ENCODE measurements around the gene LIMCH1.
A peak's percentile ranks its signal among the peaks of the same experiment; 100 is the strongest.
"Not testable (repeated sequence)": the region's sequence is repeated elsewhere in the genome, so short reads cannot be mapped to it uniquely, and the experiment has no call there.

The LIMCH1 gene

GRCh38 chr4:41686893-41687292, 148.9 kb downstream of the LIMCH1 start:
- DNase-seq (ENCODE audit: low spot score) = no peak

GRCh38 chr4:41687971-41688370, 150.0 kb downstream of the LIMCH1 start:
- no peak for DNase-seq (ENCODE audit: low spot score)

GRCh38 chr4:41692717-41693345, 154.9 kb downstream of the LIMCH1 start:
- DNase-seq (ENCODE audit: low spot score) = peak; percentile 30

GRCh38 chr4:41693629-41694028, 155.7 kb downstream of the LIMCH1 start:
- no peak for DNase-seq (ENCODE audit: low spot score)

DNA sequence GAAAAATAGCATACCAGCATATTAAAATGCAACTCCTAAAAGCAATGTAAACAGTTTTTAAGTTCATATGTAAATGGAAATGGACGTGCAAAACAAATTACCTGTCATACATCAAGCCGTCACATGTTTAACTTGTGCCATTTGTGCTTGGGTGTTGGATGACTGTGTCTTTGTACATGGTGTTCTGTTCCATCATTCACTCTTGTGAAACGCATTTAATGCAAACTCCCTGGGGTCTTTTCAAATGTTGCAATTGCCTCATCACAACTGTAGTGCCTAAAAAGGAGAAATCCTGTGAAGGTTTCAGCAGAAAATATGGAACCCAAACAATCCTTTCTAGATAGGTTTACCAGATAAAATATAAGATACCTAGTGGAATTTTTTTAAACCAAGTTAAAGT, 158.2 kb downstream of the LIMCH1 start:
- no peak for DNase-seq (ENCODE audit: low spot score)

- DNase-seq (ENCODE audit: low spot score) = no peak
Measured at GRCh38 chr4:41696763-41697162, 158.8 kb downstream of the LIMCH1 start.

DNA sequence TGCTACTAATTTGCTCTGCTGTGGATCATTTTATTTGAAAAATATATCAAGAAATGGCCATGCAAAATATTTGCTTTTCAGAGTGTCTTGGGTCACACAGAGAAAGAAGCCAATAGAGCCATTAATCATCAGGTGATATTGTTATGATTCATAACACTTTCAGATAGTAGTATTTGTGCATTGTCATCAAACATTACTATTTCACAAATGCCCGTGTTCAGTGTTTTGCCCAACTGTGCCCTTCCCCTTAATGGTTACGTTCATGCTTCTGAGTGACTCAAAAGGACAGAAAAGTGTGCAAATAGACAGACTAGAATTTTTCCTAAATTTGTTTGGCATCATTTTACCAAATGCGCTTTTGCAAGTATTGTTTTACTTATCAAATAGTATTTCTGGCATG, 164.0 kb downstream of the LIMCH1 start:
- DNase-seq (ENCODE audit: low spot score) = no peak

- no peak for DNase-seq (ENCODE audit: low spot score)
Measured at GRCh38 chr4:41702770-41703169, 164.8 kb downstream of the LIMCH1 start.

DNA sequence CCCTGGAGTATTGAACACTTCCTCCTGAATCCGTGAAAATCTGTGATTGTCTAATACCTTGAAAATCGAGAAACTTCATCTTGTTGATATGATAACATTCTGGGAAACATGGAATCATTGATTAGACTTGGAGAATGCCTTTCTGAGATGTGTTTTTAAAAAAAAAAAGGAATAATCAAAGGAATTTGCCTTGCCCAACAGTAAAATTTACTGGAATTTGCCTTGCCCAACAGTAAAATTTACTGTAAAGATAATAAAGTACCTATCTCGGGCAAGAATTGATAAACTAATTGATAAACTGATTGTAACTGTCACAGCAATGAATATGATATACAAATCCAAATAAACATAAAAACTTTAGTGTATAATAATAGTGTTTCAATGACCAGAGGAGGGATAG, 165.8 kb downstream of the LIMCH1 start:
- no peak for DNase-seq (ENCODE audit: low spot score)

DNA sequence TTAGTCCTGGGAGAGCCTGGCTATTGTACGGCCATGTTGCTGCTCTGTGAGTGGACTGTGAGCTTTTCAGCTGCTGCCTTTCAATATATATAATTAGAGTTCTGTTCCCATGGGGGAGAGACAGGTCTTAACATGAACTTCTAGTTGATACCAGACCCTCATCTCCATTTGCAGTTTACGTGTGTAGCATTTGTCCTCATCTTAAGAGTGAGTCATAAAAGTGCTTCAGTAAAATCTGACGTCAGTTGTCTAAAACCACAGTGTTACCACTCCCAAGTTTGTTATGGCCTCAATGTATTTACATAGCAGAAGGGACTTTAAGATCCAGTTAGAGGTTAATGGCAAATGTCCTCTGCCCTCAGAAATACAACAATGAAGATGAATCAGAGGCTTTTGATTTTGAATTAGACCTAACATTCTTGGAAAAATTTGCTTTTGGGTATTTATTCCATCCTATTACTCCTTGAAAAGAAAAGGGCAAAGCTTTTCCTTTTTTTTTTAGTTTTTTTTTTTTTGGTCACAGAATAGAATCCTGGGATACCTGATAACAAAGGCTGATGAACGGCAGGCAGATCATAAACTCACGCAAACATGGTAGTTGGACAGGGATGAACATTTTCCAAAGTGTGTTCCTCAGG, 172.0 kb downstream of the LIMCH1 start:
- DNase-seq (ENCODE audit: low spot score) = no peak

GRCh38 chr4:41711654-41712053, 173.7 kb downstream of the LIMCH1 start:
- DNase-seq (ENCODE audit: low spot score) = not testable (repeated sequence)

DNA sequence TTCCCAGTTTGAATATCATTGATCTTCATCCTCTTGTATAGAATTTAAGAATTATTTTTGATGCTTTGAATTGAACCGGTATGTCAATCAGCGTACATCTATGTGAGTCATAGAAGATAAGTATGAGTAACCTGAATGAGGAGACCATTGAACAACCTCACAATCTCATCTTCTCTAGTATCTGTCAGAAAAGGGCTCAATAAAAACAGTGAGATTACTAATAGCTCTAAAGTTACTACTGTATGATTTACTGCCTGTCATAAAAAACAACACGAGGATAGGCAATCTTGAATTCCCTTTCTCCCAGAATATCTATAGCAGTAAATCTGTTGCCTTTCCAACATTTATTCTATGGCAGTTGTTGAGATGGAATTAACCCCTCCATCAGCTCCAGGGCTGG, 174.5 kb downstream of the LIMCH1 start:
- no peak for DNase-seq (ENCODE audit: low spot score)

- DNase-seq (ENCODE audit: low spot score) = no peak
Measured at GRCh38 chr4:41713768-41714167, 175.8 kb downstream of the LIMCH1 start.

- DNase-seq (ENCODE audit: low spot score) = no peak
Measured at GRCh38 chr4:41714364-41715000, 176.5 kb downstream of the LIMCH1 start.

GRCh38 chr4:41715155-41715554, 177.2 kb downstream of the LIMCH1 start:
- DNase-seq (ENCODE audit: low spot score) = no peak

DNA sequence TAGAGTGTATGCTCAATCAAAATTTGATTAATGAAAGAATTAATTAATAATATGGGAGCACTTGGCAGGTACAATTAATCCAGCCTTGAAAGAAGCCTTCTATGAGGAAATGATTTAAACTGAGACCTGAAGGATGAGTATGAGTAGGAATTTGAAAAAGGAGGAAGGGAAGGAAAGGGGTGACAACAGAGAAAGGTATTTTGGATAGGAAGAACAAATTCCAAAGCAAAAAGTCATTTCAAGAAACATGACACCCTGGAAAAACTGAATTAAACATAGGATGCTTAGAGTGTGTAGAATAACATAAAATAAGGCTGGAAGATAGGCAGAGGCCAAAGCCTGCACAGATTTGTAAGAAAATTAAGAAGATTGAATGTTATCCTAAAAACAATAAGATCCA, 180.9 kb downstream of the LIMCH1 start:
- no peak for DNase-seq (ENCODE audit: low spot score)

DNA sequence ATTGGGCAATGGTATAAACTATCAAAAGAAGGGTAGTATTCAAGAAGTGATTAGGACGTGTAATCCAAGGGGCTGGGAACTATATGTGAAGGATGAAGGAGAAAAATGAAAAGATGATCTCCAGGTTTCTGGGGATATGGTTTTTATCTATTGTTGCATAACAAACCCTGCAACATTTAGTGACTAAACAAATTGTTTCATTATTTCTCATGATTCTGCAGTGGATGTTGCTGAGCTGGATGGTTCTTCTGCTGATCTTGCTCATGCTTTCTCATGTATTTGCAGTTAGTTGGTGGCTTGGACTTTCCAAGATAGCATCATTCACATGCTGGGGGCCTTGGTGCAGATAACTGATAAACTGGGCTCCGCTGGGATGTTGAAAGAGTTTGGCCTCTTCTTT, 181.5 kb downstream of the LIMCH1 start:
- no peak for DNase-seq (ENCODE audit: low spot score)

DNA sequence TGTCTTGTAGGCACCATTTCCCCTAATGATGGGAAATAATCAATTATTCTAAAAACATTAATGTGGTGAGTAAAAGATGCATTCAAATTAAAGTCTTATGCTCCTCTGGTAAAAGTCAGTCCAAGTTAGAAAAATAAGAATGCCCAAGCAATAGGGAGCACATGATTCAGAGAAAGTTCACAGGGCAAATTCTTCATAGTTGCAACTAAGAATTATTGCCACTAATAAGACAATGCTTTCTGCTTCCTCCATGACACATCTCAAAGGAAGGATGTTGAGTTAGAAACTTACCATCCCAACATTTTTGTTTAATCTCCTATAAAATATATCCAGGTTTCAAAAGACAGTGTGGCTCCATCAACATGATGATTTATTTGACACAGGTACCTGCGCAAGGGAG, 184.2 kb downstream of the LIMCH1 start:
- no peak for DNase-seq (ENCODE audit: low spot score)

GRCh38 chr4:41723286-41723685, 185.3 kb downstream of the LIMCH1 start:
- no peak for DNase-seq (ENCODE audit: low spot score)

DNA sequence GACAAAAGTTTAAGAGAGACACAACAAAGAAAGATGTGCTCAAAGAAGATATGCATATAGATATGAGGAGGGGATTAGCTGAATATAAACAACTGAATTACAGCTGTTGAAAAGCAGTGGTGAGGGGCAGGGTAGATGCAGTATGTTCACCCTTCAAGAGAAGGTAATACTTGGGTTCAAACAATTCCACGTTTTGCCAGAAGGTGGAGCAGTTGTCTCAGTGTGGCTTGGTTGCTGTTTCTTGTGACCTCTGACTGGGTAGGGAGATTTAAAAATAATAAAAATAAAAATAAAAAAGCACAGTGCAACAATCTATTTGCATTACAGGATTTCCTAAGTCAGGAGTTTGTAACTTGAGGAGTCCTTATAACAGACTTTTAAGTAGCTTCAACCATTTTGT, 187.3 kb downstream of the LIMCH1 start:
- DNase-seq (ENCODE audit: low spot score) = no peak

- no peak for DNase-seq (ENCODE audit: low spot score)
Measured at GRCh38 chr4:41727861-41728572, 190.1 kb downstream of the LIMCH1 start.

GRCh38 chr4:41728573-41728913, 190.6 kb downstream of the LIMCH1 start:
- no peak for DNase-seq (ENCODE audit: low spot score)

- DNase-seq (ENCODE audit: low spot score) = no peak
Measured at GRCh38 chr4:41731569-41732126, 193.7 kb downstream of the LIMCH1 start.
